Measurements from ENCODE around the gene CERT1.
"Not testable (repeated sequence)": the region's sequence is repeated elsewhere in the genome, so short reads cannot be mapped to it uniquely, and the experiment has no call there.

The CERT1 gene

GRCh38 chr5:75521195-75521594 lies 9.8 kb upstream of the CERT1 start:
- Mint-ChIP-seq H3K36me3 (ENCODE audit: insufficient read depth) (peaks cover 1% of the 10 kb centered on the region), H3K4me3 (no peak overlapping the region), H3K27me3 (no peaks in the 10 kb centered on the region), H3K27ac (ENCODE audit: low read depth) (no peak overlapping the region), H3K4me1 (peaks cover 48% of the 10 kb centered on the region), H3K9me3 (peaks cover 7% of the 10 kb centered on the region)
- ATAC-seq (replicated peaks; ENCODE audit: extremely low read depth, poor library complexity, severe bottlenecking) (no peak), DNase-seq (ENCODE audit: low spot score in 2 of 2) (no peak)

GRCh38 chr5:75519761-75520160 lies 8.3 kb upstream of the CERT1 start:
- Mint-ChIP-seq H3K36me3 (ENCODE audit: insufficient read depth) (peaks cover 1% of the 10 kb centered on the region), H3K4me1 (peaks cover 41% of the 10 kb centered on the region), H3K9me3 (peaks cover 7% of the 10 kb centered on the region), H3K27ac (ENCODE audit: low read depth) (no peak overlapping the region), H3K4me3 (no peak overlapping the region), H3K27me3 (no peaks in the 10 kb centered on the region)
- ATAC-seq (replicated peaks; ENCODE audit: extremely low read depth, poor library complexity, severe bottlenecking) = no peak
- DNase-seq (ENCODE audit: low spot score in 2 of 2) = no peak

GRCh38 chr5:75514323-75514722 lies 2.9 kb upstream of the CERT1 start:
- Mint-ChIP-seq H3K27ac (ENCODE audit: low read depth) (no peak overlapping the region), H3K36me3 (ENCODE audit: insufficient read depth) (peaks cover 3% of the 10 kb centered on the region), H3K9me3 (no peaks in the 10 kb centered on the region), H3K4me3 (no peak overlapping the region), H3K4me1 (peaks cover 49% of the 10 kb centered on the region), H3K27me3 (no peaks in the 10 kb centered on the region)
- ATAC-seq (replicated peaks; ENCODE audit: extremely low read depth, poor library complexity, severe bottlenecking) (no peak), DNase-seq (ENCODE audit: low spot score in 2 of 2) (no peak)

GRCh38 chr5:75513841-75514240 lies 2.4 kb upstream of the CERT1 start:
- Mint-ChIP-seq H3K27ac (ENCODE audit: low read depth) (no peak overlapping the region), H3K36me3 (ENCODE audit: insufficient read depth) (peaks cover 3% of the 10 kb centered on the region), H3K27me3 (no peaks in the 10 kb centered on the region), H3K4me1 (peaks cover 47% of the 10 kb centered on the region), H3K9me3 (no peaks in the 10 kb centered on the region), H3K4me3 (no peak overlapping the region)
- no peak for ATAC-seq (replicated peaks; ENCODE audit: extremely low read depth, poor library complexity, severe bottlenecking)
- no peak for DNase-seq (ENCODE audit: low spot score in 2 of 2)

GRCh38 chr5:75512383-75513074 lies 1.1 kb upstream of the CERT1 start:
- ATAC-seq (replicated peaks; ENCODE audit: extremely low read depth, poor library complexity, severe bottlenecking) = no peak
- H3K27me3 Mint-ChIP-seq = no peaks in the 10 kb centered on the region
- peaks cover 5% of the 10 kb centered on the region for H3K36me3 Mint-ChIP-seq (ENCODE audit: insufficient read depth)
- no peak for DNase-seq (ENCODE audit: low spot score in 2 of 2)
- H3K9me3 Mint-ChIP-seq = no peaks in the 10 kb centered on the region
- peaks cover 46% of the 10 kb centered on the region for H3K4me1 Mint-ChIP-seq
- H3K27ac Mint-ChIP-seq (ENCODE audit: low read depth) = peak overlapping the region; percentile 91
- peak overlapping the region; percentile 89 for H3K4me3 Mint-ChIP-seq

- ATAC-seq (replicated peaks; ENCODE audit: extremely low read depth, poor library complexity, severe bottlenecking) (peak; percentile 42), DNase-seq (ENCODE audit: low spot score in 2 of 2) (peak; percentile 28 to 38)
- H3K4me3 Mint-ChIP-seq = peak overlapping the region; percentile 89
- no peaks in the 10 kb centered on the region for H3K9me3 Mint-ChIP-seq
- H3K27me3 Mint-ChIP-seq = no peaks in the 10 kb centered on the region
- H3K27ac Mint-ChIP-seq (ENCODE audit: low read depth) = peak overlapping the region; percentile 91
- peaks cover 5% of the 10 kb centered on the region for H3K36me3 Mint-ChIP-seq (ENCODE audit: insufficient read depth)
- peaks cover 43% of the 10 kb centered on the region for H3K4me1 Mint-ChIP-seq
Observed at GRCh38 chr5:75510836-75511434, 494 bp downstream of the CERT1 start.

- ATAC-seq (replicated peaks; ENCODE audit: extremely low read depth, poor library complexity, severe bottlenecking) (no peak), DNase-seq (ENCODE audit: low spot score in 2 of 2) (no peak)
- H3K27me3 Mint-ChIP-seq = no peaks in the 10 kb centered on the region
- peak overlapping the region; percentile 91 for H3K27ac Mint-ChIP-seq (ENCODE audit: low read depth)
- H3K4me1 Mint-ChIP-seq = peaks cover 43% of the 10 kb centered on the region
- H3K9me3 Mint-ChIP-seq = no peaks in the 10 kb centered on the region
- H3K4me3 Mint-ChIP-seq = peak overlapping the region; percentile 89
- peaks cover 5% of the 10 kb centered on the region for H3K36me3 Mint-ChIP-seq (ENCODE audit: insufficient read depth)
Observed at GRCh38 chr5:75510417-75510835, 1.0 kb downstream of the CERT1 start.

- DNase-seq (ENCODE audit: low spot score in 2 of 2) = no peak
- peak overlapping the region; percentile 89 for H3K4me3 Mint-ChIP-seq
- H3K9me3 Mint-ChIP-seq = no peaks in the 10 kb centered on the region
- no peak for ATAC-seq (replicated peaks; ENCODE audit: extremely low read depth, poor library complexity, severe bottlenecking)
- H3K27me3 Mint-ChIP-seq = no peaks in the 10 kb centered on the region
- H3K36me3 Mint-ChIP-seq (ENCODE audit: insufficient read depth) = peaks cover 8% of the 10 kb centered on the region
- peak overlapping the region; percentile 91 for H3K27ac Mint-ChIP-seq (ENCODE audit: low read depth)
- peaks cover 43% of the 10 kb centered on the region for H3K4me1 Mint-ChIP-seq
Observed at GRCh38 chr5:75509956-75510355, 1.5 kb downstream of the CERT1 start.

- H3K4me1 Mint-ChIP-seq = peaks cover 43% of the 10 kb centered on the region
- H3K36me3 Mint-ChIP-seq (ENCODE audit: insufficient read depth) = peaks cover 12% of the 10 kb centered on the region
- H3K27me3 Mint-ChIP-seq = no peaks in the 10 kb centered on the region
- H3K9me3 Mint-ChIP-seq = no peaks in the 10 kb centered on the region
- ATAC-seq (replicated peaks; ENCODE audit: extremely low read depth, poor library complexity, severe bottlenecking) (no peak), DNase-seq (ENCODE audit: low spot score in 2 of 2) (no peak)
- H3K4me3 Mint-ChIP-seq = peak overlapping the region; percentile 89
- no peak overlapping the region for H3K27ac Mint-ChIP-seq (ENCODE audit: low read depth)
Observed at GRCh38 chr5:75509546-75509945, 1.9 kb downstream of the CERT1 start.

GRCh38 chr5:75507841-75508240 lies 3.6 kb downstream of the CERT1 start:
- no peak for ATAC-seq (replicated peaks; ENCODE audit: extremely low read depth, poor library complexity, severe bottlenecking)
- Mint-ChIP-seq H3K4me1 (peaks cover 43% of the 10 kb centered on the region), H3K27ac (ENCODE audit: low read depth) (no peak overlapping the region), H3K36me3 (ENCODE audit: insufficient read depth) (peaks cover 15% of the 10 kb centered on the region), H3K4me3 (no peak overlapping the region), H3K27me3 (no peaks in the 10 kb centered on the region), H3K9me3 (no peaks in the 10 kb centered on the region)
- no peak for DNase-seq (ENCODE audit: low spot score in 2 of 2)

GRCh38 chr5:75505112-75505511 lies 6.3 kb downstream of the CERT1 start:
- not testable (repeated sequence) for ATAC-seq (replicated peaks; ENCODE audit: extremely low read depth, poor library complexity, severe bottlenecking)

GRCh38 chr5:75498875-75499274 lies 12.6 kb downstream of the CERT1 start:
- not testable (repeated sequence) for H3K4me3 Mint-ChIP-seq; ATAC-seq (replicated peaks; ENCODE audit: extremely low read depth, poor library complexity, severe bottlenecking); DNase-seq (ENCODE audit: low spot score in 2 of 2); H3K27ac Mint-ChIP-seq (ENCODE audit: low read depth); H3K9me3 Mint-ChIP-seq; H3K27me3 Mint-ChIP-seq
- peaks cover 32% of the 10 kb centered on the region for H3K4me1 Mint-ChIP-seq
- peaks cover 12% of the 10 kb centered on the region for H3K36me3 Mint-ChIP-seq (ENCODE audit: insufficient read depth)

More at GRCh38 chr5:75505112-75505511, 6.3 kb downstream of the CERT1 start:
- peaks cover 44% of the 10 kb centered on the region for H3K4me1 Mint-ChIP-seq
- not testable (repeated sequence) for H3K4me3 Mint-ChIP-seq; H3K9me3 Mint-ChIP-seq; H3K27me3 Mint-ChIP-seq; H3K27ac Mint-ChIP-seq (ENCODE audit: low read depth); DNase-seq (ENCODE audit: low spot score in 2 of 2)
- H3K36me3 Mint-ChIP-seq (ENCODE audit: insufficient read depth) = peaks cover 19% of the 10 kb centered on the region

- peaks cover 12% of the 10 kb centered on the region for H3K36me3 Mint-ChIP-seq (ENCODE audit: insufficient read depth)
- H3K27me3 Mint-ChIP-seq = no peaks in the 10 kb centered on the region
- no peaks in the 10 kb centered on the region for H3K9me3 Mint-ChIP-seq
- H3K4me3 Mint-ChIP-seq = no peak overlapping the region
- DNase-seq (ENCODE audit: low spot score in 2 of 2) (no peak), ATAC-seq (replicated peaks; ENCODE audit: extremely low read depth, poor library complexity, severe bottlenecking) (no peak)
- no peak overlapping the region for H3K27ac Mint-ChIP-seq (ENCODE audit: low read depth)
- H3K4me1 Mint-ChIP-seq = peaks cover 36% of the 10 kb centered on the region
Observed at GRCh38 chr5:75498208-75498777, 13.1 kb downstream of the CERT1 start.
